Neural progenitor cell (in vitro differentiated cells): ENCODE data around the gene DNMT3A. TPM values are rescaled to one million over a fixed set of nuclear protein-coding genes. Genes with fewer than 3 reads are reported as not detected.

Source experiments
- DNase-seq: peaks from one replicate; pipeline ENCODE4 v3.0.0-alpha.2; 2016; ENCODE audit warnings: low spot score
- H2AFZ ChIP-seq: fragments of 200-600 bp; sonication (generic); replicated peaks from 2 replicates; pipeline ENCODE4 v1.6.1; 2016; ENCODE audit warnings: antibody characterized with exemption
- H3F3A ChIP-seq: fragments of 200-600 bp; sonication (generic); 2 replicates; pipeline ENCODE4 v1.6.1; 2016; ENCODE audit warnings: antibody characterized with exemption, low read depth
- H3K27ac ChIP-seq: fragments of 200-600 bp; sonication (generic); 2 replicates; pipeline ENCODE4 v1.5.1; 2016; ENCODE audit warnings: mild to moderate bottlenecking
- H3K27me3 ChIP-seq: fragments of 200-600 bp; sonication (generic); 2 replicates; pipeline ENCODE4 v1.6.1; 2016; ENCODE audit warnings: mild to moderate bottlenecking, moderate library complexity
- H3K36me3 ChIP-seq: fragments of 200-600 bp; sonication (generic); 2 replicates; pipeline ENCODE4 v1.5.1; 2016
- H3K4me1 ChIP-seq: fragments of 200-600 bp; sonication (generic); 2 replicates; pipeline ENCODE4 v1.6.1; 2016; ENCODE audit warnings: mixed run types
- H3K4me2 ChIP-seq: fragments of 200-600 bp; sonication (generic); 2 replicates; pipeline ENCODE4 v1.6.1; 2016
- H3K4me3 ChIP-seq: fragments of 200-600 bp; sonication (generic); 2 replicates; pipeline ENCODE4 v1.5.1; 2016
- H3K79me2 ChIP-seq: fragments of 200-600 bp; sonication (generic); 2 replicates; pipeline ENCODE4 v1.6.1; 2016; ENCODE audit warnings: low read depth
- H3K9ac ChIP-seq: fragments of 200-600 bp; sonication (generic); 2 replicates; pipeline ENCODE4 v1.6.1; 2016
- H3K9me3 ChIP-seq: fragments of 200-600 bp; sonication (generic); 2 replicates; pipeline ENCODE4 v1.5.1; 2016; ENCODE audit warnings: low read depth
- H4K20me1 ChIP-seq: fragments of 200-600 bp; sonication (generic); 2 replicates; pipeline ENCODE4 v1.6.1; 2016; ENCODE audit warnings: low read depth
- H3K27ac Mint-ChIP-seq: 3 replicates; pipeline ENCODE4 v1.8.0; 2021; ENCODE audit warnings: mixed read lengths
- H3K27me3 Mint-ChIP-seq: 2 replicates; pipeline ENCODE4 v1.8.0; 2022; ENCODE audit warnings: low read depth, mild to moderate bottlenecking, inconsistent platforms, moderate library complexity, mixed read lengths; ENCODE audit not compliant: insufficient read depth
- H3K36me3 Mint-ChIP-seq: 3 replicates; pipeline ENCODE4 v1.8.0; 2021; ENCODE audit warnings: mixed read lengths
- H3K4me1 Mint-ChIP-seq: 3 replicates; pipeline ENCODE4 v1.8.0; 2021; ENCODE audit warnings: mixed read lengths
- H3K4me3 Mint-ChIP-seq: 3 replicates; pipeline ENCODE4 v1.8.0; 2021; ENCODE audit warnings: mild to moderate bottlenecking, moderate library complexity, mixed read lengths
- H3K9me3 Mint-ChIP-seq: 3 replicates; pipeline ENCODE4 v1.8.0; 2020; ENCODE audit warnings: mixed read lengths
- CTCF ChIP-seq: fragments of 200-600 bp; sonication (generic); IDR thresholded peaks from 2 replicates; pipeline ENCODE4 v1.5.1; 2017; ENCODE audit warnings: antibody characterized with exemption, mild to moderate bottlenecking
- EZH2 ChIP-seq: fragments of 200-600 bp; sonication (generic); IDR thresholded peaks from 2 replicates; pipeline ENCODE4 v1.6.1; 2017; ENCODE audit warnings: antibody characterized with exemption, mild to moderate bottlenecking, moderate library complexity
- EZH2phosphoT487 ChIP-seq: fragments of 200-600 bp; sonication (generic); IDR thresholded peaks from 2 replicates; pipeline ENCODE4 v1.6.1; 2017; ENCODE audit warnings: antibody characterized with exemption
- total RNA-seq: library from RNA; depleted of rRNA; stranded (reverse); fragments of >200 nt; gene quantifications from 2 replicates; pipeline ENCODE4 v1.2.3, GENCODE V29; 2015; ENCODE audit warnings: low replicate concordance

The DNMT3A gene
- total RNA-seq, 1 donor from 2014 or later, result 46.5 TPM

GRCh38 chr2:25339211-25339674, 2.5 kb downstream of the DNMT3A start:
- Histone ChIP-seq H3K4me1 (peaks cover 19% of the 10 kb centered on the region), H3K9me3 (no peaks in the 10 kb centered on the region), H4K20me1 (peaks cover 36% of the 10 kb centered on the region), H3K27me3 (peaks cover 91% of the 10 kb centered on the region), H3F3A (peaks cover 26% of the 10 kb centered on the region), H3K36me3 (no peaks in the 10 kb centered on the region), H3K4me2 (no peak overlapping the region), H3K79me2 (no peaks in the 10 kb centered on the region), H2AFZ (no peak overlapping the region), H3K27ac (no peak overlapping the region), H3K4me3 (no peak overlapping the region), H3K9ac (no peak overlapping the region)
- DNase-seq, result no peak
- Mint-ChIP-seq H3K4me3 (peak overlapping the region; percentile 83), H3K9me3 (no peaks in the 10 kb centered on the region), H3K36me3 (no peaks in the 10 kb centered on the region), H3K27ac (no peak overlapping the region), H3K27me3 (peaks cover 25% of the 10 kb centered on the region), H3K4me1 (peaks cover 33% of the 10 kb centered on the region)
- TF ChIP-seq EZH2phosphoT487 (no peak), EZH2 (no peak)

- Histone ChIP-seq H3K27me3 (peaks cover 83% of the 10 kb centered on the region), H3K27ac (no peak overlapping the region), H3K9ac (no peak overlapping the region), H3K4me1 (peaks cover 19% of the 10 kb centered on the region), H3K9me3 (no peaks in the 10 kb centered on the region), H2AFZ (no peak overlapping the region), H3K36me3 (no peaks in the 10 kb centered on the region), H3F3A (peaks cover 26% of the 10 kb centered on the region), H4K20me1 (peaks cover 36% of the 10 kb centered on the region), H3K4me3 (no peak overlapping the region), H3K4me2 (no peak overlapping the region), H3K79me2 (no peaks in the 10 kb centered on the region)
- TF ChIP-seq EZH2phosphoT487 (no peak), EZH2 (no peak), CTCF (no peak)
- Mint-ChIP-seq H3K4me3 (peak overlapping the region; percentile 83), H3K27me3 (peaks cover 20% of the 10 kb centered on the region), H3K4me1 (peaks cover 33% of the 10 kb centered on the region), H3K9me3 (no peaks in the 10 kb centered on the region), H3K36me3 (no peaks in the 10 kb centered on the region), H3K27ac (no peak overlapping the region)
- DNase-seq, result no peak
Measured at GRCh38 chr2:25338401-25338800, 3.3 kb downstream of the DNMT3A start.

GRCh38 chr2:25337891-25338290, 3.8 kb downstream of the DNMT3A start:
- no peaks in the 10 kb centered on the region for H3K9me3 ChIP-seq

More at GRCh38 chr2:25337891-25338290, 3.8 kb downstream of the DNMT3A start:
- H4K20me1 ChIP-seq, result peaks cover 32% of the 10 kb centered on the region
- H3K4me3 ChIP-seq, result no peak overlapping the region
- H3K36me3 ChIP-seq, result no peaks in the 10 kb centered on the region
- Mint-ChIP-seq H3K27ac (no peak overlapping the region), H3K4me1 (peaks cover 33% of the 10 kb centered on the region), H3K4me3 (no peak overlapping the region), H3K27me3 (peaks cover 17% of the 10 kb centered on the region), H3K36me3 (no peaks in the 10 kb centered on the region), H3K9me3 (no peaks in the 10 kb centered on the region)
- no peak overlapping the region for H3K9ac ChIP-seq
- no peak overlapping the region for H3K4me2 ChIP-seq
- peaks cover 19% of the 10 kb centered on the region for H3K4me1 ChIP-seq
- no peaks in the 10 kb centered on the region for H3K79me2 ChIP-seq
- DNase-seq, result no peak
- TF ChIP-seq CTCF, result no peak
- no peak for TF ChIP-seq EZH2
- TF ChIP-seq EZH2phosphoT487, result no peak
- no peak overlapping the region for H2AFZ ChIP-seq
- no peak overlapping the region for H3K27ac ChIP-seq
- H3K27me3 ChIP-seq, result peaks cover 78% of the 10 kb centered on the region
- H3F3A ChIP-seq, result peaks cover 26% of the 10 kb centered on the region
